ENCODE measurements around the gene PEMT. TPM values are rescaled to one million over a fixed set of nuclear protein-coding genes. Genes with fewer than 3 reads are reported as not detected.

PEMT gene
- total and polyA plus RNA-seq, 2 experiments from 2014 or later = 54.8 to 55.2 TPM

DNA sequence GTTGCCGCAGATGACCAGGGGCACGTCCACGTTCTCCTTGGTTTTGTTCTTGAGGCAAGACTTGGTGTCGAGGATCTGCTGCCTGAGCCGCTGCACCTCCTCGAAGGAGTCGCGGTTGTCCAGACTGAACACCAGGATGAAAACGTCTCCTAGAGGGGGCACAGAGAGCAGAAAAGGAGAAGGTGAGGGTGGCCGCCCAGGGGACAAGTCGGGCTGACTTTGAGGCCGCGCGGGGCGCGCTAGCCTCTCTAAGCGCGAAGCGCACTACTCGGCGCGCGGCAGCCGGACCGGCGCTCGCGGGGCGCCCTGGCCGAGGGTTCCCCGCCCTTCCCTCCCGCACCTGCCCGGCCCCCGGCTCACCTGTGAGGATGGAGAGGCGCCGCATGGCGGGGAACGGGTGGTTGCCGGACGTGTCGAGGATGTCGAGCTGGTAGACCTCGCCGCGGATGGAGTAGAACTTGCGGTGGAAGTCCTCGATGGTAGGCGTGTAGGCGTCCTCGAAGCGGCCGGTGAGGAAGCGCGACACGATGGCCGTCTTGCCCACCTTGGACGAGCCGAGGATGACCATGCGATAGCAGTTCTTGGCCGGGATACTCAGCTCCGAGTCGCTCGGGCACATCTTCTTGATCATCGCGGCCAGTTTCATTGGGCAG is 95.8 kb downstream of the PEMT start:
- peaks cover 19% of the 10 kb centered on the region; the same call in 1 of the 2 replicates for H4K20me1 ChIP-seq (replicated peaks; ENCODE audit: insufficient read depth)
- H3K27ac Mint-ChIP-seq = no peak overlapping the region
- peak overlapping the region; percentile 59; the same call in 1 of the 2 replicates for H2AFZ ChIP-seq

More for the DNA sequence above, 95.8 kb downstream of the PEMT start:
- peak overlapping the region; percentile 76 for H3K4me3 Mint-ChIP-seq
- H3K9me3 Mint-ChIP-seq = no peaks in the 10 kb centered on the region; the same call in 2 of the 3 replicates
- H3K27me3 ChIP-seq (ENCODE audit: insufficient read depth) = peaks cover 25% of the 10 kb centered on the region
- no peak for TF ChIP-seq JUNB (IDR thresholded peaks at IDR 0.05; ENCODE audit: unreplicated experiment)
- TF ChIP-seq ZNF114 (CRISPR knock-in tag; IDR thresholded peaks at IDR 0.05) = no peak
- TF ChIP-seq POLR2AphosphoS5 (IDR thresholded peaks at IDR 0.05; ENCODE audit: low read depth) = no peak
- TF ChIP-seq CREB1 (CRISPR knock-in tag; IDR thresholded peaks at IDR 0.05; ENCODE audit: low read depth) = no peak
- TF ChIP-seq ZNF331 (CRISPR knock-in tag; IDR thresholded peaks at IDR 0.05; ENCODE audit: low read depth) = no peak
- TF ChIP-seq, protein P1, sequence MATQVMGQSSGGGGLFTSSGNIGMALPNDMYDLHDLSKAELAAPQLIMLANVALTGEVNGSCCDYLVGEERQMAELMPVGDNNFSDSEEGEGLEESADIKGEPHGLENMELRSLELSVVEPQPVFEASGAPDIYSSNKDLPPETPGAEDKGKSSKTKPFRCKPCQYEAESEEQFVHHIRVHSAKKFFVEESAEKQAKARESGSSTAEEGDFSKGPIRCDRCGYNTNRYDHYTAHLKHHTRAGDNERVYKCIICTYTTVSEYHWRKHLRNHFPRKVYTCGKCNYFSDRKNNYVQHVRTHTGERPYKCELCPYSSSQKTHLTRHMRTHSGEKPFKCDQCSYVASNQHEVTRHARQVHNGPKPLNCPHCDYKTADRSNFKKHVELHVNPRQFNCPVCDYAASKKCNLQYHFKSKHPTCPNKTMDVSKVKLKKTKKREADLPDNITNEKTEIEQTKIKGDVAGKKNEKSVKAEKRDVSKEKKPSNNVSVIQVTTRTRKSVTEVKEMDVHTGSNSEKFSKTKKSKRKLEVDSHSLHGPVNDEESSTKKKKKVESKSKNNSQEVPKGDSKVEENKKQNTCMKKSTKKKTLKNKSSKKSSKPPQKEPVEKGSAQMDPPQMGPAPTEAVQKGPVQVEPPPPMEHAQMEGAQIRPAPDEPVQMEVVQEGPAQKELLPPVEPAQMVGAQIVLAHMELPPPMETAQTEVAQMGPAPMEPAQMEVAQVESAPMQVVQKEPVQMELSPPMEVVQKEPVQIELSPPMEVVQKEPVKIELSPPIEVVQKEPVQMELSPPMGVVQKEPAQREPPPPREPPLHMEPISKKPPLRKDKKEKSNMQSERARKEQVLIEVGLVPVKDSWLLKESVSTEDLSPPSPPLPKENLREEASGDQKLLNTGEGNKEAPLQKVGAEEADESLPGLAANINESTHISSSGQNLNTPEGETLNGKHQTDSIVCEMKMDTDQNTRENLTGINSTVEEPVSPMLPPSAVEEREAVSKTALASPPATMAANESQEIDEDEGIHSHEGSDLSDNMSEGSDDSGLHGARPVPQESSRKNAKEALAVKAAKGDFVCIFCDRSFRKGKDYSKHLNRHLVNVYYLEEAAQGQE (IDR thresholded peaks at IDR 0.05; ENCODE audit: unreplicated experiment) = no peak
- TF ChIP-seq, protein P2, sequence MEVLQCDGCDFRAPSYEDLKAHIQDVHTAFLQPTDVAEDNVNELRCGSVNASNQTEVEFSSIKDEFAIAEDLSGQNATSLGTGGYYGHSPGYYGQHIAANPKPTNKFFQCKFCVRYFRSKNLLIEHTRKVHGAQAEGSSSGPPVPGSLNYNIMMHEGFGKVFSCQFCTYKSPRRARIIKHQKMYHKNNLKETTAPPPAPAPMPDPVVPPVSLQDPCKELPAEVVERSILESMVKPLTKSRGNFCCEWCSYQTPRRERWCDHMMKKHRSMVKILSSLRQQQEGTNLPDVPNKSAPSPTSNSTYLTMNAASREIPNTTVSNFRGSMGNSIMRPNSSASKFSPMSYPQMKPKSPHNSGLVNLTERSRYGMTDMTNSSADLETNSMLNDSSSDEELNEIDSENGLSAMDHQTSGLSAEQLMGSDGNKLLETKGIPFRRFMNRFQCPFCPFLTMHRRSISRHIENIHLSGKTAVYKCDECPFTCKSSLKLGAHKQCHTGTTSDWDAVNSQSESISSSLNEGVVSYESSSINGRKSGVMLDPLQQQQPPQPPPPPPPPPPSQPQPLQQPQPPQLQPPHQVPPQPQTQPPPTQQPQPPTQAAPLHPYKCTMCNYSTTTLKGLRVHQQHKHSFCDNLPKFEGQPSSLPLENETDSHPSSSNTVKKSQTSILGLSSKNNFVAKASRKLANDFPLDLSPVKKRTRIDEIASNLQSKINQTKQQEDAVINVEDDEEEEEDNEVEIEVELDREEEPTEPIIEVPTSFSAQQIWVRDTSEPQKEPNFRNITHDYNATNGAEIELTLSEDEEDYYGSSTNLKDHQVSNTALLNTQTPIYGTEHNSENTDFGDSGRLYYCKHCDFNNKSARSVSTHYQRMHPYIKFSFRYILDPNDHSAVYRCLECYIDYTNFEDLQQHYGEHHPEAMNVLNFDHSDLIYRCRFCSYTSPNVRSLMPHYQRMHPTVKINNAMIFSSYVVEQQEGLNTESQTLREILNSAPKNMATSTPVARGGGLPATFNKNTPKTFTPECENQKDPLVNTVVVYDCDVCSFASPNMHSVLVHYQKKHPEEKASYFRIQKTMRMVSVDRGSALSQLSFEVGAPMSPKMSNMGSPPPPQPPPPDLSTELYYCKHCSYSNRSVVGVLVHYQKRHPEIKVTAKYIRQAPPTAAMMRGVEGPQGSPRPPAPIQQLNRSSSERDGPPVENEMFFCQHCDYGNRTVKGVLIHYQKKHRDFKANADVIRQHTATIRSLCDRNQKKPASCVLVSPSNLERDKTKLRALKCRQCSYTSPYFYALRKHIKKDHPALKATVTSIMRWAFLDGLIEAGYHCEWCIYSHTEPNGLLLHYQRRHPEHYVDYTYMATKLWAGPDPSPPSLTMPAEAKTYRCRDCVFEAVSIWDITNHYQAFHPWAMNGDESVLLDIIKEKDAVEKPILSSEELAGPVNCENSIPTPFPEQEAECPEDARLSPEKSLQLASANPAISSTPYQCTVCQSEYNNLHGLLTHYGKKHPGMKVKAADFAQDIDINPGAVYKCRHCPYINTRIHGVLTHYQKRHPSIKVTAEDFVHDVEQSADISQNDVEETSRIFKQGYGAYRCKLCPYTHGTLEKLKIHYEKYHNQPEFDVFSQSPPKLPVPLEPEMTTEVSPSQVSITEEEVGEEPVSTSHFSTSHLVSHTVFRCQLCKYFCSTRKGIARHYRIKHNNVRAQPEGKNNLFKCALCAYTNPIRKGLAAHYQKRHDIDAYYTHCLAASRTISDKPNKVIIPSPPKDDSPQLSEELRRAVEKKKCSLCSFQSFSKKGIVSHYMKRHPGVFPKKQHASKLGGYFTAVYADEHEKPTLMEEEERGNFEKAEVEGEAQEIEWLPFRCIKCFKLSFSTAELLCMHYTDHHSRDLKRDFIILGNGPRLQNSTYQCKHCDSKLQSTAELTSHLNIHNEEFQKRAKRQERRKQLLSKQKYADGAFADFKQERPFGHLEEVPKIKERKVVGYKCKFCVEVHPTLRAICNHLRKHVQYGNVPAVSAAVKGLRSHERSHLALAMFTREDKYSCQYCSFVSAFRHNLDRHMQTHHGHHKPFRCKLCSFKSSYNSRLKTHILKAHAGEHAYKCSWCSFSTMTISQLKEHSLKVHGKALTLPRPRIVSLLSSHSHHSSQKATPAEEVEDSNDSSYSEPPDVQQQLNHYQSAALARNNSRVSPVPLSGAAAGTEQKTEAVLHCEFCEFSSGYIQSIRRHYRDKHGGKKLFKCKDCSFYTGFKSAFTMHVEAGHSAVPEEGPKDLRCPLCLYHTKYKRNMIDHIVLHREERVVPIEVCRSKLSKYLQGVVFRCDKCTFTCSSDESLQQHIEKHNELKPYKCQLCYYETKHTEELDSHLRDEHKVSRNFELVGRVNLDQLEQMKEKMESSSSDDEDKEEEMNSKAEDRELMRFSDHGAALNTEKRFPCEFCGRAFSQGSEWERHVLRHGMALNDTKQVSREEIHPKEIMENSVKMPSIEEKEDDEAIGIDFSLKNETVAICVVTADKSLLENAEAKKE (CRISPR knock-in tag; IDR thresholded peaks at IDR 0.05) = no peak
- peak; percentile 61 for TF ChIP-seq EZH2 (IDR thresholded peaks at IDR 0.05; ENCODE audit: low read depth, unreplicated experiment)
- TF ChIP-seq, protein P3, sequence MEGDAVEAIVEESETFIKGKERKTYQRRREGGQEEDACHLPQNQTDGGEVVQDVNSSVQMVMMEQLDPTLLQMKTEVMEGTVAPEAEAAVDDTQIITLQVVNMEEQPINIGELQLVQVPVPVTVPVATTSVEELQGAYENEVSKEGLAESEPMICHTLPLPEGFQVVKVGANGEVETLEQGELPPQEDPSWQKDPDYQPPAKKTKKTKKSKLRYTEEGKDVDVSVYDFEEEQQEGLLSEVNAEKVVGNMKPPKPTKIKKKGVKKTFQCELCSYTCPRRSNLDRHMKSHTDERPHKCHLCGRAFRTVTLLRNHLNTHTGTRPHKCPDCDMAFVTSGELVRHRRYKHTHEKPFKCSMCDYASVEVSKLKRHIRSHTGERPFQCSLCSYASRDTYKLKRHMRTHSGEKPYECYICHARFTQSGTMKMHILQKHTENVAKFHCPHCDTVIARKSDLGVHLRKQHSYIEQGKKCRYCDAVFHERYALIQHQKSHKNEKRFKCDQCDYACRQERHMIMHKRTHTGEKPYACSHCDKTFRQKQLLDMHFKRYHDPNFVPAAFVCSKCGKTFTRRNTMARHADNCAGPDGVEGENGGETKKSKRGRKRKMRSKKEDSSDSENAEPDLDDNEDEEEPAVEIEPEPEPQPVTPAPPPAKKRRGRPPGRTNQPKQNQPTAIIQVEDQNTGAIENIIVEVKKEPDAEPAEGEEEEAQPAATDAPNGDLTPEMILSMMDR (conservative IDR thresholded peaks at IDR 0.05; ENCODE audit: low read depth in 2 of 2) = no peak
- no peaks in the 10 kb centered on the region for H3K36me3 ChIP-seq (ENCODE audit: insufficient read depth)
- H3K79me2 ChIP-seq (replicated peaks; ENCODE audit: insufficient read depth) = no peaks in the 10 kb centered on the region
- H3K27me3 Mint-ChIP-seq (ENCODE audit: insufficient read depth, low read depth, poor library complexity) = peaks cover 35% of the 10 kb centered on the region
- H3F3A ChIP-seq (replicated peaks; ENCODE audit: low read depth) = peaks cover 3% of the 10 kb centered on the region
- peak overlapping the region; percentile 96 for H3K4me2 ChIP-seq
- peaks cover 29% of the 10 kb centered on the region for H3K4me1 ChIP-seq (ENCODE audit: insufficient read depth)
- DNase-seq (ENCODE audit: low spot score) (peak; percentile 53), ATAC-seq (peak; percentile 24)
- no peaks in the 10 kb centered on the region for H3K9me2 ChIP-seq (ENCODE audit: insufficient read depth)
- peak overlapping the region; percentile 91 for H3K4me3 ChIP-seq
- no peak overlapping the region for H3K27ac ChIP-seq (ENCODE audit: low read depth)
- H3K4me1 Mint-ChIP-seq = peaks cover 37% of the 10 kb centered on the region
- peaks cover 18% of the 10 kb centered on the region; the same call in 2 of the 3 replicates for H3K36me3 Mint-ChIP-seq (ENCODE audit: low read depth)
